CD4-positive, alpha-beta T cell treated with Interleukin-21 for 1 hour (primary cell): Measurements from ENCODE around the gene ABHD5.

ENCODE experiments used
- DNase-seq: peaks from one replicate; pipeline ENCODE4 v3.0.0-alpha.2; 2020

The ABHD5 gene

DNA sequence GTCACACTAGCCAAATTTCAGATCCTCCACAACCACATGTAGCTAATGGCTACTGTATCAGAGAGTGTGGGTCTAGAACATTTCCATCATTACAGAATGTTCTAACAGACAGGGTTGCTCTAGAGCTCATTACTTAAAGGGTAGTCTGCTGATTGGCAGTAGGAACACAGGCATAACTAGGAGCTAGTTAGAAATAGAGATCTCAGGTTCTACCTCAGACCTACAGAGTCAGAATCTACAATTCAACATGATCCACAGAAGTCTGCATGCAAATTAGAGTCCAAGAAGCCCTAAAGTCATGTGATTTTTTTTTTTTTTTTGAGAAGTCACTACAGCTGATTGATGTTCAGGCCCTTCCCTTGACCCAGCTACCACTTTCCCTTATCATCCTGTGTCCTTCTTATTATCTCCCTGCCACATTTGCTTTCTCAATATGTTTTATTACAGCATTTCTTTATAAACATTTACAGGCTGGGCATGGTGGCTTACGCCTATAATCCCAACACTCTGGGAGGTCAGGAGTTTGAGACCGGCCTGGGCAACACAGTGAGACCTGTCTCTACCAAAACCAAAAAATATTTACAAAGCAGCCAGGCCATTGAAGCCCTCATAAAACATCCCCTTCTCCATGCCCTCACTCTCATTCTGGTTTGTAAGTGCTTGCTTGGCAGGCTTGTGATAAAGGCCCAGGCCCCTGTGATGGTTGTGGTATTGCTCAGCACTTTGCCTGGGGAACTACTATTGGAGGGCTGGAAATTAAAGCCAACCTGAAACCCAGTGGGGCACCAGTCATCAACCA is 3.8 kb upstream of the ABHD5 start:
- DNase-seq: no peak

- no peak for DNase-seq
These were observed 3.3 kb upstream of the ABHD5 start for GRCh38 chr3:43687499-43687811.

DNA sequence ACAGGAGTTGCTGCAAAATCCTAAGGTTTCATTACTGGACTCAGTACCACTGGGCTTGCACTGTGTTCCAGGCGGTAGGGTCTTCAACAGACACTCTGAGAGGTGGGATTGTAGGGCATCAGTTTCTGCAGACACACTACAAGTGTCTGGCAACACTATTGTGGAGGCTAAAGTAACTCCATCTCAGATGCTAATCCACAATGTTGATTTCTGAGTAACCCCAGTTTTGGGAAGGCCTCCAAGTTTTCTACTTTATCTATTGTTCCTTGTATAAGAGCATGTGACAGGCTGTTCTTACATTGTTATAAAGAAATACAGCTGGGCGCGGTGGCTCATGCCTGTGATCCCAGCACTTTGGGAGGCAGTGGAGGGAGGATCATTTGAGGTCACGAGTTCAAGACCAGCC is 2.5 kb upstream of the ABHD5 start:
- DNase-seq: no peak

DNA sequence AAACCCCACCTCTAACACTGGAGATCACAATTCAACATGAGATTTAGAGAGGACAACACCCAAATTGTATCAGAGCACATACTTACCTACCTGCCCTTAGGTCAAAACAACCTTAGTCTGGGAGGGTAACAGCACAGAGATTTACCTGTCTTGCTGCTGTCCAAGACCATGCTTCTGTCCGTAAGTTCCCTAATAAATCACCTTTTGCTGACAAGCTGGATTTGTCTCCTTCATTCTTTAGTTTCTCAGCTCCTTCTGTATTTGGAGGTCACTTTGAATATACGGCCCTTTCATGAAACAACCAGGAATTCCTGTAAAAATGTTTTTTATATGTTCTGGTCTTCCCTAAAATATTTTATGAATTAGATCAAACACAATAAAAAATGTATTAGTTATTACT is 1.6 kb upstream of the ABHD5 start:
- no peak for DNase-seq

GRCh38 chr3:43689766-43690399 is 855 bp upstream of the ABHD5 start:
- DNase-seq: peak; percentile 17

GRCh38 chr3:43691120-43691995 is 620 bp downstream of the ABHD5 start:
- DNase-seq: peak; percentile 44

DNA sequence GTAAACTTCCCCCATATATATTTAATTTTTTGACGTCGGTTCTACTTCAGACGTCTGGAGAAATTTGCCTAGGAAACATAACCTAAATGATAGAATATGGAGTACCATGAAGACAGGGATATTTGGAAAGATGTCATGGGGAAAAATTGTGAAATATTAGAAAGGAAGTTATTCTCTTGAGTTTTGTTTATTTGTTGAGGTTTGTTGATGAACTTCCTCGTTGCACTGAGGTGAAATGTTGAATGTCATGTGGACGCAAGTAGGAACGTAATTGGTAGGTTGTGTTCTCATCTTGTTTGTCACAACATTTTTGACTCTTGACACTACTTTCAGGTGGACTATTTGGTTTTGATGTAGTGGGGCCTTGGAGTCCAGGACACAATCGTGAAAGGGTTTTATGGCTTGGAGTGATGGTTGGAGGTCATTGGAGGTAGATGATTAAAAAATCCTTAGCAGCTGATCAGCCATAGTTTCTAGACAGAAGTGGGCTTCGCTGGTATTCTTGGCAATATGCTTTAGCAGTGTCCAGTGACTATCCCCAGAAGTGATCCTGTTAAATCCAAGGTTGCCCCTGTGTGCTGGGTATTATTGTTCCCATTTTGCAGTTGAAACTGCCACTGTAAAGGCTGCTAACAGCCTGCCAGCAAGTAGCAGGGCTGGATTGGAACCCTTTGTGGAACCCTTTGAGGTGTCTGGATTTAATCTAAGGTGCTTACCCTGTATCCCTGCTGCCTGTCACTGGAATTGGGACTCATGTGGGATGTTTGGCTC is 1.5 kb downstream of the ABHD5 start:
- no peak for DNase-seq

DNA sequence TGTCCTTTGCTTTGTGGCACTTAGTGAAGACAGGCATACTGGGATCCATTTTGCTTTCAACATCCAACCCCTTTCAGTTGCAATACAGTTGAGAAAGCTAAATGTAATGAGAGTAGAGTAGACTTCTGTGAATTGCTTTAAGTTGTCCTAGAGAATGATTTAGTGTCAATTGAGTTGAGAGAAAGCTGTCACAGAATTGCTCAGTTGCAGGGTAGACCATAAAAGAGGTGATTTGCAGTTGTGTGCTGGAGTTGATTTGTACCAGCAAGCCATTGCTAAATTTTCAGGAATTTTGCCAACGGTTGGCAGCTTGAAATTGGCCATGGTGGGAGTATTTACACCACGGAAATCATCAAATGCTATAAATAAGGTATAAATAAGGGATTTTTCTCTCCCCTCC is 2.2 kb downstream of the ABHD5 start:
- no peak for DNase-seq

DNA sequence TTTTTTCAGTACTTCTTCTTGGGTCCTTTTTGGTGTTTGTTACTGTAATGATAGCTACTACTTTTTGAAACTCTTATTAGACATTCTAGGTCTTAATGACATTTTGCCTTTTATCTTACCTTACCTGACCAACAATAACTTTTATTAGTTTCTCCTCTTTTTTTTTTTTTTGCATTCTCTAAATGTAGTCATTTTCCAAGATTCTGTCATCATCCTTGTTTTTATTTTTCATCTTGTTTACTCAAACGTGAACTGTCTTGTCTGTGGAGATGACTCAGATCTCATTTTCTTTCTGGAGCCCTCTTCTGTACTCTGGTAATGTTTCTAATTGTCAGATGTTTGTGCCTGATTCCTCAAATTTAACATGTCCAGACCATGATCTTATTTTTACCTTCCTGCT is 2.9 kb downstream of the ABHD5 start:
- no peak for DNase-seq

DNA sequence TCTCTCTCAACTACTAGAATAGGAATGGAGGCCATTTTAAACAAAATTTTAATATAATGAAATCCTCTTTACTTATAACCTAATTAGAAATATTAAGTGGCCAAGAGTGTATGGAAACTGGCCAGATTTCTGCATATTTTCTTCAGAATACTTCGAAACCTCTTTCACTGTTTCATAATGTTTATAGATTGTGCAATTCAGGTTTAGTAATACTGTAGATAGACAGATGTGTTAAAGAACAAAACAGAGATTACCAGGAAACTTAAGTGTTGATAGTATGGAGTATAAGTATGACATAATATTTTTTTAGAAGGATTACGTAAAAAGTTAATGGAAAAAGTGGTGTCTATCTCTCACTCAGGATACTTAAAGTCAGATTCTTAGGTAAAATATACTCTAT is 4.7 kb downstream of the ABHD5 start:
- DNase-seq: no peak

DNA sequence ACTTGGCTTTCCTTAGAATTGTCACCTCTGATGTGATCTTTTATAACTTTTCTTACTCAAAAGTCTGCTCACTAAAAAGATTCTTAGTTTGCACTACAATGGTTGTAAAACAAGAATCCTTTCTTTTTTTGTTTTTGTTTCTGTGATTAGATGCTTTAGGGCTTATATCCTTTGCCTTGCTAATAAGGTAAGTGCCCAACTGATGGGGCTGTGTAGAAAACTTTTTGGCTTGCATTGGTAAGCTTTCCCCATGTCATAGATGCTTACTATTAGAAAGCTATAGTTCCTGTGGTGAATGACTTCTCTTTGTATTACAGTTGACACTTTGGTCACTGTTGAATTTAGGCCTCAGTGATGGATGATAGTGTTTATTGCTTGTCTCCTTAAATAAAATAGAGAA is 5.1 kb downstream of the ABHD5 start:
- no peak for DNase-seq

- no peak for DNase-seq
These were observed 5.7 kb downstream of the ABHD5 start for GRCh38 chr3:43696441-43696840.

DNA sequence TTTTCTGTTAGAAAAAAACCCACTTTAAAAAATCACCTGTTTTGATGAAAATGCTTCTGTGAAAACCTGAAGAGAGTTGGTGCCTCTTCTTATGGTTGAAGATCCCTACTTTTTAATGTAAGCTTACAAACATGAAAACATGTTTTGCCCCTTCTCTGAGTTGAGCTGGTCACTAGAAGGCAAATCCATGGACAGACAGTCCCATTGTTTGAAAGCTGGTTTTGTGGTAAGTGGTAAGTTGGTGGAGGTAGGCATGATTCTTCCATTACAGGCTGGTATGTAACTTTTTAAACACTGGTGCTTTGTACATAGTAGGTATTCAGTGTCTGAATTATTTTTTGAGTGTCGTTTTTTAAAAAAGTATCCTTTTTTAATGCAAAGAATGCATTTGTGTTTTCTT is 6.1 kb downstream of the ABHD5 start:
- DNase-seq: no peak

- DNase-seq: peak; percentile 19
These were observed 9.1 kb downstream of the ABHD5 start for GRCh38 chr3:43699864-43700263.

- DNase-seq: no peak
These were observed 14.0 kb downstream of the ABHD5 start for GRCh38 chr3:43704697-43705096.

DNA sequence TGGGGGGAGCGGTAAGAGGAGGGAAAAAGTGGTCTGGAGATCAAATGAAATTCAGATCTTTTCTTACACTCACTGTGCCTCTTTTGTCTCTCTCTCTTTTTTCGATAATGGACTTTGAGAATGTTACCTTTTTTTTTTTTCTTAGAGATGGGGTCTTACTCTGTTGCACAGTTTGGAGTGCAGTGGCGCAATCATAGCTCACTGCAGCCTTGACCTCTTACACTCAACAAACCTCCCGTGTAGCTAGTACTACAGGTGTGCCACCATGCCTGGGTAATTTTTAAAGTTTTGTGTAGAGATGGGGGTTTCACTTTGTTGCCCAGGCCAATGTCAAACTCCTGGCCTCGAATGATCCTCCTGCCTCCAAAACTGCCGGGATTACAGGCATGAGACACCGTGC is 15.6 kb downstream of the ABHD5 start:
- DNase-seq: no peak

GRCh38 chr3:43707266-43707665 is 16.5 kb downstream of the ABHD5 start:
- DNase-seq: no peak

- DNase-seq: no peak
These were observed 17.3 kb downstream of the ABHD5 start for GRCh38 chr3:43707998-43708397.

DNA sequence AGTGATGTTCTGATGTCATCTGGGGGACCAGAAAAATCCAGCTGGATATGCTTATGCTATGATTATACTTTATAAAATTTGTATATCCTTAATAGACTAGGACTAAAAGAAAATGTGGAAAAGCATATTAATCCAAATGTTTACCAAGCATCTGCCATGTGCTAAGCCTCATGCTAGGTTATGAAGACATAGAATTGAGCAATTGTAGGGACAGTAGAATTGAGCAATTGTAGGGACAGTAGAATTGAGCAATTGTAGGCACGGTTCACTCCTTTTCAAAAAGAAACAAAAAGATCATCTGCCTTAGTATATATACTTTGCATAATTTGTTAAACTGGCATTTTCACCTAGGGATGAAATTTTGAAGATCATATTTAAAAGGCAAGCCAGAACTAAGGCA is 18.3 kb downstream of the ABHD5 start:
- no peak for DNase-seq

DNA sequence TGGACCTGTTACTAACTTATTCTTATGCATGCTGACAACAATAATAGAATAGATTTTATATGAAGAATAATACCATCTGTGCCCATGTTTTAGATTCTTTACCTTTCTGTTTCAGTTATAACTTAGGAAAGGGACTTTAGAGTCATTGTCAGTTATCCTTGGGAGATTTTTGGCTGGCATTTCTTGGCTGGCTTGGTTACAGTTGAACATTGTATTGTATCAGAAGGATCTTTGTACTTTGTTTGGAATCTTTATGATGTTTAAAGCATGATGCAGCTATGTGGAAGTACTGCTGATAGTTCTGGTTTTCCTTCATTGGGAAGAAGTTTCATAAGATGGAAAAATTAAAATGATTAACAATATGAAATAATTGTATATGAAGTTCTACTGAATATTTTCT is 19.9 kb downstream of the ABHD5 start:
- DNase-seq: no peak

GRCh38 chr3:43718296-43718695 is 27.6 kb downstream of the ABHD5 start:
- DNase-seq: no peak

GRCh38 chr3:43723121-43723734 is 32.5 kb downstream of the ABHD5 start:
- no peak for DNase-seq

GRCh38 chr3:43726521-43726920 is 35.8 kb downstream of the ABHD5 start:
- DNase-seq: no peak
